ENCODE data around the gene AP1S2. TPM values are rescaled to one million over a fixed set of nuclear protein-coding genes. Genes with fewer than 3 reads are reported as not detected.
A peak's percentile ranks its signal among the peaks of the same experiment; 100 is the strongest.

AP1S2 gene
- total and polyA plus RNA-seq, 8 donors = 4.0 to 17.5 (median 6.8) TPM

DNA sequence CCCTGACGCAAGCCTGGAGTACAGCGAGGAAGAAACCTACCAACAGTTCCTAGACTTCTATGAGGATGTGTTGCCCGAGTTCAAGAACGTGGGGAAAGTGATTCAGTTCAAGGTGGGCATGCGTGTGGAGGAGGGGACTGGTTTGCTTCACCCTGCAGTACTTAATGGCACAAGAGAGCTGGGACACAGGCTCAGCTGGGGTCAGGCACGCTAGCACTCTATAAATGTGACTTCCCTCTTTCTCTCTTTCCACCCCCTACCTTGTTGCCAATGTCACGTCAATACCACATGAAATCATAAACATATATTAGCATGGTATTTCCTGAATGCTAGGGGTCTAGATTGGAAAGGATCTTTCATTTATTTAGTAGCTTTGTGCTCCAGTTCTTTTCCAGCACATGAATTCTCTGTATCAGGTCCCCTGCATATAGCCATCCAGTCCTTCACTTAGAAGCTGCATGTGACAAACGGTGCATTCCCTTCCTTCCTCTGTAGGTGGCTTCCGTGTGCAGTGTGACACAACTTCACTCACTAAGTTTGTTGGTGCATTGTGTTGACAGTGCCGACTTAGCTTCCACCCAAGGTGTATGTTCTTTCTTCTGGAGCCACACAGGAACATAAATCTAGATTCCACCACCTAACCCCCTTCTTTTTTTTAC lies 38.7 kb downstream of the AP1S2 start:
- intact Hi-C loops (cut with DNase I) = no loop called here
- Histone ChIP-seq H3K9me3 (no peaks in the 10 kb centered on the region), H3K4me3 (no peak overlapping the region), H3K27ac (no peak overlapping the region), H3K27me3 (no peaks in the 10 kb centered on the region), H3K4me1 (peaks cover 0 to 3% (median 0%) of the 10 kb centered on the region in 3 donors), H3K36me3 (peaks cover 0 to 35% (median 0%) of the 10 kb centered on the region in 3 donors)
- DNase-seq (no peak), FAIRE-seq (no peak), ATAC-seq (peak in 3 of 4 donors; percentile 66 to 73 (median 68))
- TF ChIP-seq CTCF (IDR thresholded peaks at IDR 0.05) = no peak
- 74 to 83% methylated on average over 10 of the region's 10 CpGs for WGBS, 2 donors

- FAIRE-seq (no peak), ATAC-seq (no peak), DNase-seq (no peak)
- Histone ChIP-seq H3K4me3 (no peak overlapping the region), H3K27ac (no peak overlapping the region), H3K9me3 (no peaks in the 10 kb centered on the region), H3K27me3 (no peaks in the 10 kb centered on the region), H3K4me1 (peaks cover 0 to 3% (median 0%) of the 10 kb centered on the region in 3 donors), H3K36me3 (peaks cover 0 to 38% (median 2%) of the 10 kb centered on the region in 3 donors)
- intact Hi-C loops (cut with DNase I) = no loop called here
- WGBS, 2 donors = 83 to 96% methylated on average over 6 of the region's 6 CpGs
- TF ChIP-seq CTCF (IDR thresholded peaks at IDR 0.05) = no peak
These were observed 39.7 kb downstream of the AP1S2 start for GRCh38 chrX:15814771-15815365.

GRCh38 chrX:15813416-15813815 lies 41.2 kb downstream of the AP1S2 start:
- no peak for TF ChIP-seq CTCF (IDR thresholded peaks at IDR 0.05)
- no peaks in the 10 kb centered on the region for H3K27me3 ChIP-seq
- H3K27ac ChIP-seq = no peak overlapping the region
- intact Hi-C loops (cut with DNase I) = no loop called here
- ATAC-seq (peak in 2 of 4 donors; percentile 8 to 17), DNase-seq (no peak), FAIRE-seq (no peak)
- H3K36me3 ChIP-seq = peaks cover 0 to 39% (median 9%) of the 10 kb centered on the region in 3 donors
- H3K4me1 ChIP-seq = peaks cover 0 to 3% (median 0%) of the 10 kb centered on the region in 3 donors
- no peaks in the 10 kb centered on the region for H3K9me3 ChIP-seq
- WGBS, 2 donors = 46 to 60% methylated on average over 1 of the region's 1 CpG
- H3K4me3 ChIP-seq = no peak overlapping the region

DNA sequence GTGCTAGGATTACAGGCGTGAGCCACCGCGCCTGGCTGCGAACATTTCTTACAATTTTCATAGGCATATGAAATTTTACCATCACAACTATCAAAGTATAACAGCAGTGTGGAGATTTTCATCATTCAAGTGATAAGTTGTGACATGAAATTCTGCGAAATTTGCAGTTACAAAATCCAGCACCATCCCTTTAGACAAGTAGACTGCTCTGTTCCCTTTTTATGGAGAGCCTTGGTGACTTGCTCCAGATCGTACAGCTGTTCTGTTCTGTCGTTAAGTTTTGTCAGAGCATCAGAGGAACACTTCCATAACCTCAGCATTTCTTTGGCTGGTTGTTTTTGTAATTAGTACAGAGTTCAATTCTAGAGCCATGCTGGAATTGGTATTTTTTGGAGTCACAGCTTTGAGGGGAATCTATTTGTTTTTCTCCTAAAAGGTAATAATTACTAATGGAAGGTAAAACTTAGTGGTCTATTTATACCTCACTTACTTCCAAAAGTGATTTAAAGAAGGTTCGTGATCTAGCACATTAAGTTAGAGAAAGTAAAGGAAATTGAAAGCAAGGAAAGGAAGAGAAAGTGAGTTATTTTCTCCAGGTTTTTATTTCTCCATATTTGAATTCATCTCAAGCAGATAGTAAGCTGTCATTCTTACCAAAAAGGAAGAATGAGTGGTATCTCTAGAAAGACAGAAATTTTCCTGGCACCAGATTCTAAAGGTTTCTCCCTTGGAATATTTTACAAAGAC lies 42.2 kb downstream of the AP1S2 start:
- Histone ChIP-seq H3K9me3 (no peaks in the 10 kb centered on the region), H3K36me3 (peaks cover 0 to 28% (median 11%) of the 10 kb centered on the region in 3 donors), H3K27me3 (no peaks in the 10 kb centered on the region), H3K27ac (no peak overlapping the region), H3K4me3 (no peak overlapping the region), H3K4me1 (peaks cover 0 to 3% (median 0%) of the 10 kb centered on the region in 3 donors)
- TF ChIP-seq CTCF (IDR thresholded peaks at IDR 0.05) = no peak
- no peak for FAIRE-seq
- no peak for DNase-seq
- WGBS, 2 donors = 95 to 96% methylated on average over 8 of the region's 8 CpGs
- no peak for ATAC-seq
- intact Hi-C loops (cut with DNase I) = no loop called here
